Islet precursor cell (in vitro differentiated cells): ENCODE measurements around the gene HEMK1.

Experiments
- DNase-seq: peaks from one replicate; pipeline ENCODE4 v3.0.0-alpha.2; 2018

HEMK1 gene, protein sequence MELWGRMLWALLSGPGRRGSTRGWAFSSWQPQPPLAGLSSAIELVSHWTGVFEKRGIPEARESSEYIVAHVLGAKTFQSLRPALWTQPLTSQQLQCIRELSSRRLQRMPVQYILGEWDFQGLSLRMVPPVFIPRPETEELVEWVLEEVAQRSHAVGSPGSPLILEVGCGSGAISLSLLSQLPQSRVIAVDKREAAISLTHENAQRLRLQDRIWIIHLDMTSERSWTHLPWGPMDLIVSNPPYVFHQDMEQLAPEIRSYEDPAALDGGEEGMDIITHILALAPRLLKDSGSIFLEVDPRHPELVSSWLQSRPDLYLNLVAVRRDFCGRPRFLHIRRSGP

DNA sequence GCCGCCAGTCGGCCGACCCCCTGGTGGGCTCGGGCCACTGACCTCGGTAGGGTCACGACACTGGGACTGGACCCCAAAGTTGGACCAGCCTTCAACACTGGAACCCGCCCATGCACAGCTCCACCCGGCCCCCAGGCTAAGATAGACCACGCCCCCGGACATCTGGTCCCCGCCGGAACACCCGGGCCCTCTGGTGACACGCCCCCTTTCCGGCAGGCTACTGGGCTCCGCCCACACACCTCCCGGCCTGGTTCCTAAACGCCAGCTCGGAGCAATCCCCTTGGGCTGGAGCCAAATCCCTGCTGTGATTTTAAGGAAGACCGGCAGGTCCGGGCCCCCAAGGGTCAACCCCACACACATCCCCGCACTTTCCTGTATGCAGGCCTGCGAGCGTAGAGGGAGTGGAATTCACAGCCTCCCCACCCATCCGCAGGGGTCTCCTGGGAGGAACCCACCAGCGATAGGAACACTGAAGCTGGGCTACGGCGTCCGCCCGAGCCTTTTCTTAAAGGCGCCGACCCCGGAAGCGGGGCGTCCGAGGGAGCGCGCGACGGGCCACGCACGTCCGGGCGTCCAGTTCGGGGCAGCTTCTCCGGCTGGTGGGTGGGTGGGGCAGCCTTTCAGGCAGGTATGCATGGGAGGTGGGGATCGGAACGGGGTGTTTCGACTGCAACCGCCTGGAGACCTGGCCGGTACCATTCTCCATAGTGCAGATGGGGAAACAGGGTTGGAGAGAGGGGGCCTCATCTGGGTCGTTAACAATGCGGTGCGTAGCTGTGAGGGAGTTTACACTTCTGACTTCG, at the start of gene HEMK1:
Gene HEMK1 (plus strand): TSS at position 576 of the 803 bp plus-strand sequence. CDS start 1,583 bp downstream, outside the sequence.
- peak; percentile 96 for DNase-seq

DNA sequence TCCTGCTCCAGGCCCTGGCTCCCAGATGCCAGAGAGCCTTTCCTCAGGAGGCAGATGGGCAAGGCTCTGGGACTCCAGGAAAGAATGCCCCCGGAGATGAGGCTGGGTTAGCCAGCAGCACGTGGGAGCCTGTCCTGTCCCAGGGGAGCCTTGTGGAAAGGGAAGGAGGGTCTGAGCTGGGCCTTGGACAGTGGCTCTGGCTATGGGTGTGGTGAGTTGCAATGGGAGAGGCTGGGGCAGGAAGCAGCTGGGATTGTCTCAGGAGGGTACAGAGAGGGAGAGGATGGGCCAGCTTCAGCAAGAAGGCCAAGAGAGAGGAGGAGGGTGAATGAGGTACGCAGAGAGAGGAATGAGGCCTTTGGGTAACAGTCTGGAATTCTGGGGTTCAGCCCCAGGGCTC, 48.5 kb upstream of the HEMK1 start:
- DNase-seq: no peak

DNA sequence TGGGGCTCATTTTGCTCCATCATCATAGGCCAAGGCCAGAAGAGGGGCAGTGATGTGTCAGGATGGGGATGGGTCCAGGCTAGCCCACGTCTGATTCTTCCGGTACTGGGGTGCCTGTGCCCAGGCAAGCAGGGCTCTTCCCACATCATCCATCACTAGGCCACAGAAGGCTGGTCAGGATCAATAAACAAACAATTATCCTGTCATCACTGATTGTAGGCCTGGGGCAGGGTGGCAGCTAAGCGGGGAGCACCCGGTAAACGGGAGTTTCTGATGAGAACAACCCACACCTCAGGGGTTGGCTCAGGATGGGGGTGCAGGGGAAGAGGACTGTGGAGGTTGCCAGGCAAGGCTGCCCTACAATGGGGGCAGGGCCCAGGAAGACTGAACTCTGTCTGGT, 47.8 kb upstream of the HEMK1 start:
- DNase-seq: no peak

DNA sequence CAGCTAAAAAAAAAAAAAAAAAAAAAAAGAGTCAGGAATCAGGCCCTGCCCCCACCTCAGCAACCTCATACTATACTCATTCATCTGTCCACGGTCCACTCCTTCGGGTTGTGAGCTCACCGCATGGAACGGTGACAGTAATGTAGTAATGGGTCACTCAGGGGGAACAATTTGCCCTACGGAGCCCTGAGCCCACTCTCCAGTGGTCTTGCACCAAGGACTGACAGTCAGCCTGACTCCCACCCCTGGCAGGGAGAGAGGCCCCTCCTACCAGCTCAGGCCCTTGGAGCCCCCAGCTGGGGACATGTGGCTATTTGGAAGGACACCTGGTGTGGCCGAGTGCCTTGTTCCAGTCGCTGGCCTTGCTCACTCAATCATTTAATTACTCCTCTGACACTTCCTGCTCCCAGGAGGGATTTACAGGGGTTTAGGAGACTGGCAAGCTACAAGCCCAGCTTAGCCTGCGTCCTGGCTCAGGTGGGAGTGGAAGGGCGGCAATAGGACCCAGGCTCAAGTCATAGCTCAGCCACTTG, 46.0 kb upstream of the HEMK1 start:
- no peak for DNase-seq

DNA sequence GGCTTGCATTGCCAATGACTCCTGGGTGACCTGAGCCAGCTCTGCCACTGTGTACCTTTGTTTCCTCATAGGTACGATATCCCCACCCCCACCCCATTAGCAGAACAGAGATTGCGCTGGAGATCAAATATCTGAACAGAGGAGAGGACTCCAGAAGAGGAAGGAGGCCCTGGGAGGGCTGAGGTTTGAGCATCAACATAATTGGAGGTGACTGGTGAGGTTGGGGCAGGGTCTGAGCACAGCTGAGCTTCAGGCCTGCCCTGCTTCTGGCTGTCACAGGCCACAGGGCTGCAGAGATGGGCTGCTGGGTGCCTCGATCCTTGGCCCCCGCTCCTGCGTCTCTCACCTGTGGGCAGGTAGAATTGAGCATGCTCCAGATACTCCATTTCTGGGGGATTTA, 44.6 kb upstream of the HEMK1 start:
- DNase-seq: no peak

DNA sequence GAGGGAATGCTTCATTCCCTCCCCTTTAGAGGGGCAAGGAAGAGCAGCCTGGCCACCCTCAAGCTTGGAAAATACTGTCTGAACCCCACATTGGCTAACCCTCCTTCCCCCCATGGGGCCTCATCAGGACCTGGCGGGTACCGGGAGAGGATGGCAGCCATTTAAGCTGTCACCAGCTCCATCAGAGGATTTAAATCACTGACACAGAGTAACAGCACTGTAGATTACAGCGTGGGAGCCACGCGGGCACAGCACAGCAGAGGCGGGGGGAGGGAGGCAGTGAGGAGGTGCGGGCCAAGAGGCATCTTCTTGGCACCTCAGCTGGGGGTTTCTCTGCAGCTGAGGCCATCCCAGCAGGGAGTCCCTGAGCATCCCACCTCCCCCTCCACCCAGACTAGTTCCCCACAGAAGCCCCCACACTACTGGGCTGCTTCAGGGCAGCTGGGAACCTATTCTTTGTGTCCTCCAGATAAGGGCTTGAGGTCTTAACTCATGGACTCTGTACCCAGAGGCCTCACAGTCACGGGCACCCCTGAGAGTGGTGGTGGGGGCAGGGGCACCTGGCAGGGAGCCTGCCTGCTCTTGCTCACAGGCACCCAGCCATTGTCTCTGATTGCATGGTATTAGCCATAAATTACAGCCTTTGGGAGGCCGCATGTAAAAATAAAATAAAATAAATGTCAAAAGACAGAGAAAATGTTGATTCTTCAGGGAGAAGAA, 44.0 kb upstream of the HEMK1 start:
- DNase-seq: no peak

DNA sequence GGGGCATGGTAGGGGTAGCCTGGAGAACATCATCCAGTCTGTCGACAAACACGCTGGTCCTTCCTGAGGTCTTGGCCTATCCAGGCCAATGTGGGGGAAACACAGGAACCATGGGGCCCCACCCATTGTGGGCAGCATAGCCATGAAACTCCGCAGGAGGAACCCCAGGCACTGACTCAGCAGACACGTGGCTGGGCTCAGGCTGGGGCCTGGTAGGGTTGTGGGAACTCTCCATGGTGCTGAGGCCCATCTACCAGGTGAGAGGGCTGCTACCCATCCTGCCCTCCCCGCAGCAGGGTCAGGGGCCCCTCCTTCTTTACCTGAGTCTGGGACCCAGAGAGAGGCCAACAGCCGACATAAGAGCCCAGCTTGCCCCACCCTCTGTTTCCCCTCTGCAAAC, 43.3 kb upstream of the HEMK1 start:
- peak; percentile 88 for DNase-seq

DNA sequence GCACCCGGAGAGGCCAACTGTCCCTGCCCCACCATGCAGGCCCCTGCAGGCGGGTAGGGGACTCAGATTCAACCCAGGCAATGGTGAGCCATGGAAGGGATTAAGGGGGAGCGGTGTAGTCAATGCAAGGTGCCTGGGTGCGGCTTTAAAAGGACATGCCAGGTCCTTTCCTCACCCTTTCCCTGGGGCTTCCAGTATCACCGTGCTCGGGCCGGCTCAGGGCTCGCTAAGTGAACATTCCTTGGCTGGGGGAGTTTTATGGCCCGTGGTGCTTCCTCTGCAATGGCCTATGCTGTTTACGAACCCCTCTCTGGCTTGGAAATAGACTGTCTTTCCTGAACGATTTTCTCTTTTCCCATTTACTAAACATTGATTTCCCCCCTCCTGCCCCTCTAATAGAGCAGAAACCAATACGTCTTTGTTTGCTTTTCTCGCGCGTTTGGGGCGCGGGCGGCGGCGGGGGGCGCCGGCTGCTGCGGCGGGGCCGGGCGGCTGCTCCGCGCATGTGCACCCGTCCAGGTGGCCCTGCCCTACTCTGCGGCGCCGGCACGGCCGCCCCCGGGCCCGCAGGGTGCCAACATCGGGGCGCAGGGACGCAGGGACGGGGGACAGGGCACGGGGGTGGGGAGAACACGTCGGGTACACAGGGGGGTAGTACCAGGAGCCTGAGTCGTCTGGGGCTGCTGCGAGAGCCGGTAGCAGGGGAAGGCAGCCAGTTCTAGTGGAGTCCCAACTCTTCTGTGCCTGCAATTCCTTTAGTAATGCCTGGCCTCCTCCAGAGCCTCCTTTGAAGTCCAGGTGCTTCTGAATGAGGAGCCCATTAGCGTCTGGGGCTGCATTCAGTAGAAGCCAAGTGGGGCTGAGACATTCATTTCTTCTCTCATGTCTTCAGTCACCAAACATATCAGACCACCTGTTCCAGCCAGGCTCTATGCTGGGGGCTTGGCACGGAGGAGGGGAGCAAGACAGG, 39.0 kb upstream of the HEMK1 start:
- DNase-seq: no peak

DNA sequence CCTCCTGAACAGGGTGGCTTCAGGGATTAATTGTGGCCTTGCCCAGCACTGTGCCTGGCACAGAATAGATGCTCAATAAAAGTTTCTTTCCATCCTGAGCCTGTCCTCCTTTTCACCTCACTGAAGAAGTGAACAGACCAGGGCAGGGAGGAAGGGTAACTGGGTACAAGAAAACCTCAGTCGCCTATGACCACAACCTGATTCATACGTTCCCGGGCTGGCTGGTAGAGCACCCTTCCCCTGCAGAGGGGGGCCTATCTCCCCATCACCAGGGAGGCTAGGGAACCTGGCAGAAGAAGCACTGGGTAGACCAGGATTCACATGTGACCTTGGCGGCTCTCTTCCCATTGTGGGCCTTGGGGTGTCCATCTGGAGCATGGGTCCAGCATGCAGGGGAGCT, 38.1 kb upstream of the HEMK1 start:
- no peak for DNase-seq

DNA sequence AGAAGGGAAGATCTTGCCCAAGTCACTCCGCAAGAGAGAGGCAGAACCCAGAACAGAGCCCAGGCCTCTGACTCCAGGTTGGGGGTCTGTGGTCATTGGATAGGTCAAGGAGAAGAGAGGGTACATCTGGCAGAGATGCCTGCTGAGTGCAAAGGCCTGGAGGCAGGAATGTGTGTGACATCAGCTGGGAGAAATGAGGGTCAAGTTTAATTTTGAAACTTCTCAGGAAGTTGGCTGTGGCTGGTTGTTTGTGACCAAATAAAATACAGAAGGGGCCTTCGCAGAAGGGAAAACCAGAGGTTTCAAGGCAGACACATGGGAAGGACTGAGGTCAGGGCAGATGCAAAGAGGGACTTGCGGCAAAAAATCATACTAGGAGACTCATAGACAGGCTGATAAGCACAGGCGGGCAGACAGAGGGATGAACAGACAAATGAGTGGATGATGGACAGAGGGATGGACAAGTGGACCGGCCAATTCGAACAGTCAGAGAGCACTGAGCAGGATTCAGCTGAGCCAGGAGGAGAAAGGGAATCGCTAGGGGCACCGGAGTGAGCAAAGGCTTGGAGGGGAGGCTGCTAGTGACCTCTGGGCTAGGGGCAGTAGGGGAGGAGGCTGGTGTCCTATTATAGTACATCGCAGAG, 37.1 kb upstream of the HEMK1 start:
- no peak for DNase-seq

DNA sequence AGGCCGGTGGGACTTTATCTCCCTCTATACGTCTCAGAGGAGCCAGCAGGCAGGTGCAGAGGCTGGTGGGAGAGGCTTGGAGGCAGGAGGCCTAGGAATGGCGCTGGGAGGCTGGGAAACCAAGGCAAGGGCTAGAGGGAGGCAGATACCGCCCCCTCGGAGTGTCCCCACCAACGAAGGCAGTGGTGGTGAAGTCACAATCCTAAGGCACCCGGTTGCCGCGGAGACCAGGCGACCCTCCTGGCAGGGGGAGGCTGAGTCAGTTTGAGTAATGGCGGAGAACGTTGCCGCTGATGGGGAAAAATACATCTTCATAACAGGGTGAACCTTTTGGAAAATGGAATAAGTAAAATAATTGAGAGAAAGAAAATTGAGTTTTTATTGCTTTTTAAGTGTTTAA, 36.0 kb upstream of the HEMK1 start:
- no peak for DNase-seq

DNA sequence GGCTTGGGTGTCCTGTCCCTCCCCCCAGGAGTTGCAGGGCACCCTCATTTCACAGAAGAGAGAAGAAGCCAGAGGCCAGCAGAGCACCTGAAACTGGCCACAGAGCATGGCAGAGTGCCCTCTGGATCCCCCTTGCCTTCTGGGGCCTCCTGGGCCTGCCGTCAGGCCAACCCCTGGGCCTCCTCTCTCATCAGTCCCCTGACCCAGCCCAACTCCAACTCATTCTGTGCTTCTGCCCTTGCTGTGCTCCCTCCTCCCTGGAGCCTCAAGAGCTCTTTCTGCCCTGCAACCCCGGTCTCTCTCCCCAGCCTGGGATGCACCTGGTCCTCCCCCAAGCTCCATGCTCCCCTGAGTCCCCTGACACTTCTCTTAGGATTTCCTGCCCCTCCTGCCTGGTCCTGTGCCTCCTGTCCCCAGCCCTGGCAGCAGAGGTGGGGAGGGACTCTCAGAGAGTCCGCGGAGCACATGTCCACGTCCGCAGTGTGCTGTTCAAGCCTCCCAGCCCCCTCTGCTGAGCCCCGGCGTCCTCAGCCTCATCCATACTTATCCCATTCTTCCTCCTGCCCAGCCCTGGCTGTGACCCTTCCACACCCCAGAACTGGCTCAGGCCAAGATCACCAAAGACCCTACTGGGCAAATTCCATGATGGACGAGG, 35.4 kb upstream of the HEMK1 start:
- DNase-seq: no peak

DNA sequence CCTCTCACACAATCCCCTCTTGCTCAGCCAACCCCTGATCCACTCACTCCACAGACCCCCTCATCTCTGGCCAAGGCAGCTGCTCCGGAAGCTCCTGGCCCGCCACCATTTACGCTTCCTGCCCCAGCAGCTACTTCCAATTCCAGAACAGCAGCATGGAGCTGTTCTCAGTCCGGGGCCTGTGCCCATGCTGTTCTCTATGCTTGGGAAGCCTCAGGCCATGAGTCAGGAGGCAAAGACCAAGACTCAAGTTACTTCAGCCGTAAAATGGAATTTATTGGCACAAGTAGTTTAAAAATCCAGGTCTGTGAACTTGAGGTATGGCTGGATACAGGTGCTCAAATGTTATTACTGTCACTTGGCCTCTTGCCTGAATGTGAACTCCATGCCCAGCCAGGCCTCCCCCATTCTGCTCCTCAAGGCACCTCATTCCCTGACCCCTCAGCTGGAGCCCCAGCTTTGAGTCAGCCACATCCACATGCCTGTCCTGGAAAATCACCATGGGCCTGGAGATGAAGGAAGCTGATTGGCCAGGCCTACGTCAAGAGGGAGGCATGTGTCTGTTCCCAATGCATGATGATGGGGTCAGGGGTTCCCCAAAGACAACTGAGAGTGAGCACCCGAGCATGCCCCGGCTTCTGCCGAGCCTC, 34.5 kb upstream of the HEMK1 start:
- no peak for DNase-seq

DNA sequence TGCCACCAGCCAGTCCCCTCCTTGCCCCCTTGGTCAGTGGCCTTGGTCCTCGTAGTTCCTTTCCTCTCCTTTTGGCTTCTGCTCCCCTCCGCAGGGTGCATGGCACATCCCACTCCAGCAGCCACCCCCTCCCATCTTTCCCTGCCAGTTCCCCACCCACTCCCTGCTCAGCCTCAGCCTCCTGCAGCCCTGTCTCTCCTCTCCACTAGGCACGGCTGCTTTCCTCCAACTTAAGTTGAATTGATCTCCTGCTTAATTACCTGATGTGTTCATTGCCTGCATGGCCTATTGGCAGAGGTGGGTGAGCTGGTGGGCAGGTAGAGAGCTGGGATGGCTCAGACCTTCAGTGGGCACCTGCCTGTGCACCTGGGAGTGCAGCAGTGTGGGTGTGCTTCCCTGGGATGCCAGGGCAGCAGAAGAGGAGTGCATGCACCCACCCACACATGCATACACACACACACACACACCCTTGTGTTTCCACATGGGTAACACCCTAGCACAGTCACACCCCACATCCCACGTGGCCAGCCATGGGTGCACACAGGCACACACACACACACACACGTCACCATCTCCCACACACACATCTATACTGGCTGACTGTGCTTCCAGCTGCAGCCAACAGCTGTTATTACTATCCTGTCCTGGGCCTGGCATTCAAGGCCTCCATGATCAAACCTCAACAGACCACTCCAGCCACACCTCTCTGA, 32.7 kb upstream of the HEMK1 start:
- no peak for DNase-seq

DNA sequence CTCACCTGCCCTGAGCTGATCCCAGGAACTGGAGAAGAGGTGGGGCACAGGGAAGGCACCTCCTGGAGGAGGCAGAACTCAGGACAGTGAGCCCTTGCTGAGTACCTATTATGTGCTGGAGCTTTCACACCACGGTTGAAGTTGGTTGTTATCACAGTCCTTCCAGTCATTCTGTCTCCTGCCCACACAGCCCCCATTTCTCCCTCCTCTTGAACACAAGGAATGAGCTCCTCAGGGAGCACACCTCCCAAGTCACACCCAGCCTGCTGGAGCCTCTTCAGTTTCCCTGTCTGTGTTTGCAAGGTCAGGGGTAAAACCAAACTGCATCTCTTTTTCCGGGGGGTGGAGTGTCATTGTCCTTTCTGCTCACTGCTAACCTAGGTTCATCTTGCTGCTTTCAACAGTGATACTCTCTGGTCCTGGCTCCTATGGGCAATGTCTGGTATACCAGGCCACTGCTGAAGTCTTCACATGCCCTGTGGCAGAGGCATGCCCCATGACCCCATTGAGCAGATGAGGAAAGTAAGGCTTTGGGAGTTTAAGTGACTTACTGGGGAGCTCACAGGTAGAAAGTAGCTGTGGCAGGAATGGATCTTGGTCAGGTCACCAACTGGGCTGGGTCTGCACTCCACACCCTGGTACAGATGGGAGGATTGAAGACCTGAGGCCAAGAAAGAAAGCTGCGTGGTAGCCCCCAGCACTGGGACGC, 31.7 kb upstream of the HEMK1 start:
- DNase-seq: no peak

DNA sequence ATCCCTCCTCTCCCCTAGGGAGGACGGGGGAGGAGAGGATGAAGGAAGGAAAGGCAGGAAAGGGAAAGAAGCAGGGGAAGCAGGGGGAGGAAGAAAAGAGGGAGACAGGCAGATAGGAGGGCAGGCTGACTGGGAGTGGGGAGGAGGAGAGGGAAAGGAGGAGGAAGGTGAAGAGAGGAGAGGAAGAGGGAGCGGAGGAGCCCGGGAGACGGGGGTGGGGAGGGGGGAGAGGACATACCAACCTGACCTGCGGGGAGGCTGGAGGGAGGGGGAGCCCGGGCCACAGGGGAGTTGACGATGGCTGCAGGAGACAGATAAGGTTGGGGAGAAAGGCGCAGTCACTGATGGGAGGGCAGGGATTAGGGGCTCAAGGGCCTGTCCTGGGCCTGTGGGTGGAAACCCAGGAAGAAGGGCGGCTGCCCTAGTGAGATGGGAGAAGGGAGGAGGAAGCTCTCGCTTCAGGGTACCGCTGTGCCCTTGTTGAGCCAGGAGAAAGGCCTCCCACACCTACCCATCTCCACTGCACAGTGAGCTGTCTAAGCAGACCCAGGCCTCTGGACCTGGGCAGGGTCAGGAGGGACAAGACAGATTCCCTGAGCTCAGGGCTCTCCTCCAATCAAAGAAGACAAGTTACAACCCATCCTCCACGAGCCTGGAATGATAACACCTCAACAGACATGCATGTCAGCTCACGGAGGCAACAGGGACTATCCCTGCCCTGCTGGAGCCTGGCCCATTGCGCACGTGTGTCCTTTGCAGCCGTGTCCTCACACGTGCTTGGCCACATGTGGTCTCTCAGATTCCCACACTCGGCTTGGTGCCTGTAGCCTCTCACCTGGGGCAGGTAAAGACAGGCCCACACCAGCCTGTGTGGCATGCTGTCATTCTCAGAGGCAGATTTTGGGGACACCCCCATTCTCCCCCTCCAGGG, 29.7 kb upstream of the HEMK1 start:
- DNase-seq: no peak

DNA sequence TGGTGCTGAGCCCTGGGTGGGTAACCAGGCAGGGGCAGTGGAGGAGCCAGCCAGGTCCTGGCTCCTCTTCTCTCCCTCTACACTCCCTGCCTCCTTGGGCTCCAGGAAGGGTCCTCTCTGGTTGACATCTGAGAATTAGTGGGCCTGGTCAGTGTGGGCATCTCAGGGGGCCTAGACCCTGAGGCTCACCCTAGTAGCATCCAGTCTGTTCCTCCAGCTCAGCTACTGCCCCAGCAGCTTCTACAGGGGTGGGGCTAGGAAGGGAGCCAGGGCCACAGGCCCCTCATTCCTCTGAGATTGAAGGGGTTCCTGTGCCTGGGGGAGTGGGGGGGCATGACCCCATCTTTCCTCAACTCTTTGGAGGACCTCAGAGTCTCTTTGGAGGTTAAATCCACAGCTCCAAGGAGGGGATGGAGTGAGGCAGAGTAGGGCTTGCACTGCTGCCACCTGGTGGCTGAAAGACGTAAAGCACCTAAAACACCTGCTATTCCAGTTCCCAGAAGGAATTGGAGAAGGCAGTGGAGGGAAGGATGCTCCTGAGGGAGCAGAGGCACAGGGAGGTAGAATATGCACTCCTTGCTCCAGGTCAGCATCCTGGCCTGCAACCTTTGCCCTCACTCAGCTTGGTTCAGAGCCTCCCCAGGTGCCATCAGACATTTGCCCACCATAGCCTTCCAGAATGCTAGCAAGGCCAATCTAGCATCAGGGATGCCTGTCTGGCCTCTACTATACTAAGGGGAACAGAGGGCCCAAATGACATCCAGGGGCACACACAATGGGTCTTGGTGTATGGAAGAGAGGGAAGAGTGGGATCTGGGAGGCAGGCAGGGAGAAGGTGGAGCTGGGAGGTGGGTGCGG, 26.9 kb upstream of the HEMK1 start:
- DNase-seq: peak; percentile 85
